NCI-H2171 treated with DMSO at 0.1 percent for 48 hours (cell line): ENCODE results near the gene GZF1.
"Not testable (repeated sequence)": the region's sequence is repeated elsewhere in the genome, so short reads cannot be mapped to it uniquely, and the experiment has no call there.

Experiments
- DNase-seq: peaks from one replicate; lab custom pipeline; 2025; lab: John Stamatoyannopoulos, UW

The GZF1 gene

GRCh38 chr20:23346002-23346401 lies 16.0 kb upstream of the GZF1 start:
- DNase-seq, result no peak

GRCh38 chr20:23347791-23348190 lies 14.2 kb upstream of the GZF1 start:
- DNase-seq, result no peak

- not testable (repeated sequence) for DNase-seq
These were observed 13.5 kb upstream of the GZF1 start for GRCh38 chr20:23348510-23348909.

- peak; percentile 63 for DNase-seq
These were observed 12.4 kb upstream of the GZF1 start for GRCh38 chr20:23349338-23350195.

- DNase-seq, result peak; percentile 99
These were observed 11.6 kb upstream of the GZF1 start, which contains the start of gene NXT1 for GRCh38 chr20:23350196-23350903. TSS of gene NXT1 (plus strand) at chr20:23350791. CDS start at chr20:23354042, 3,251 bp downstream.

GRCh38 chr20:23350904-23351838 lies 10.8 kb upstream of the GZF1 start:
- DNase-seq, result peak; percentile 52

GRCh38 chr20:23356203-23356602 lies 5.8 kb upstream of the GZF1 start:
- DNase-seq, result no peak

- peak; percentile 99 for DNase-seq
These were observed 4.0 kb upstream of the GZF1 start for GRCh38 chr20:23357767-23358562.

GRCh38 chr20:23358563-23358906 lies 3.4 kb upstream of the GZF1 start:
- DNase-seq, result no peak

- DNase-seq, result no peak
These were observed 2.9 kb upstream of the GZF1 start for GRCh38 chr20:23358923-23359593.

GRCh38 chr20:23360531-23360930 lies 1.5 kb upstream of the GZF1 start:
- DNase-seq, result no peak

GRCh38 chr20:23361119-23361475 lies 885 bp upstream of the GZF1 start:
- DNase-seq, result no peak

GRCh38 chr20:23362392-23363256 lies 642 bp downstream of the GZF1 start:
- no peak for DNase-seq

- no peak for DNase-seq
These were observed 1.3 kb downstream of the GZF1 start for GRCh38 chr20:23363257-23363649.

GRCh38 chr20:23365390-23366165 lies 3.6 kb downstream of the GZF1 start:
- no peak for DNase-seq

- no peak for DNase-seq
These were observed 4.4 kb downstream of the GZF1 start for GRCh38 chr20:23366384-23366783.

GRCh38 chr20:23367770-23368169 lies 5.8 kb downstream of the GZF1 start:
- DNase-seq, result no peak

GRCh38 chr20:23368316-23369071 lies 6.5 kb downstream of the GZF1 start:
- DNase-seq, result no peak
